ENCODE data around the gene CEP135. TPM values are rescaled to one million over a fixed set of nuclear protein-coding genes. Genes with fewer than 3 reads are reported as not detected.

The CEP135 gene
- total RNA-seq, 1 donor from 2014 or later: 14.8 TPM

DNA sequence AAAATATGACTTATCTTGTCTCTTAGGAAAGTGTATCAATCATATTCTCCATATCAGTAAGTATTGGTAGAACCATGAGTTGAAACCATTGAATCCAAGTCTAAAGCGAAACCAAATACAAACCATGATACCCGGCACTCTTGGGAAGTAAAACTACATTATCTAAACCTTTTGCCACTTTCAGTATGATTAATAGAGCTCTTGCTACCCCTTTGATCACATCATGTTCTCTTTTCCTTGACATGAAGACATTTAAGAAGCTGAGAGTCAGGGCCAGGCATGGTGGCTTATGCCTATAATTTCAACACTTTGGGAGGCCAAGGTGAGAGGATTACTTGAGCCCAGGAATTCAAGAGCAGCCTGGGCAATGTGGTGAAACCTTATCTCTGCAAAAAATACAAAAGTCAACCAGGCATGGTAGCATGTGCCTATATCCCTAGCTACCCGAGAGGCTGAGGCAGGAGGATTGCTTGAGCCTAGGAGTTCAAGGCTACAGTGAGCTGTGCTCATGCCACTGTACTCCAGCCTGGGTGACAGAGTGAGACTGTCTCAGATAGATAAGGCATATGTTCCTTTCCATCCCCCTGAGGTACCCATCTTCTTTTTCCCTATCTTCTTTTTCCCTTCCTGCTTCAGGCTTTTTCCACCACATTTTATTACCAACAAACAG, 45.4 kb downstream of the CEP135 start:
- Mint-ChIP-seq H3K27me3 (ENCODE audit: unreplicated experiment) (no peaks in the 10 kb centered on the region), H3K9me3 (ENCODE audit: unreplicated experiment) (no peaks in the 10 kb centered on the region), H3K4me3 (ENCODE audit: unreplicated experiment) (no peak overlapping the region), H3K36me3 (ENCODE audit: low read depth, unreplicated experiment) (peaks cover 10% of the 10 kb centered on the region), H3K27ac (ENCODE audit: unreplicated experiment) (no peak overlapping the region), H3K4me1 (ENCODE audit: unreplicated experiment) (no peaks in the 10 kb centered on the region)
- no peak for TF ChIP-seq CTCF (IDR thresholded peaks at IDR 0.05; ENCODE audit: unreplicated experiment)
- no peak for DNase-seq (ENCODE audit: low spot score)

- no peaks in the 10 kb centered on the region for H3K4me1 Mint-ChIP-seq (ENCODE audit: unreplicated experiment)
- no peaks in the 10 kb centered on the region for H3K27me3 Mint-ChIP-seq (ENCODE audit: unreplicated experiment)
- peaks cover 20% of the 10 kb centered on the region for H3K36me3 Mint-ChIP-seq (ENCODE audit: low read depth, unreplicated experiment)
- H3K27ac Mint-ChIP-seq (ENCODE audit: unreplicated experiment): no peak overlapping the region
- TF ChIP-seq CTCF (IDR thresholded peaks at IDR 0.05; ENCODE audit: unreplicated experiment): no peak
- H3K4me3 Mint-ChIP-seq (ENCODE audit: unreplicated experiment): no peak overlapping the region
- no peaks in the 10 kb centered on the region for H3K9me3 Mint-ChIP-seq (ENCODE audit: unreplicated experiment)
- no peak for DNase-seq (ENCODE audit: low spot score)
Measured at GRCh38 chr4:55996646-55997045, 47.9 kb downstream of the CEP135 start.

GRCh38 chr4:56003606-56004005, 54.9 kb downstream of the CEP135 start:
- Mint-ChIP-seq H3K9me3 (ENCODE audit: unreplicated experiment) (no peaks in the 10 kb centered on the region), H3K27ac (ENCODE audit: unreplicated experiment) (no peak overlapping the region), H3K4me1 (ENCODE audit: unreplicated experiment) (no peaks in the 10 kb centered on the region), H3K4me3 (ENCODE audit: unreplicated experiment) (no peak overlapping the region), H3K27me3 (ENCODE audit: unreplicated experiment) (no peaks in the 10 kb centered on the region), H3K36me3 (ENCODE audit: low read depth, unreplicated experiment) (peaks cover 14% of the 10 kb centered on the region)
- TF ChIP-seq CTCF (IDR thresholded peaks at IDR 0.05; ENCODE audit: unreplicated experiment): no peak
- DNase-seq (ENCODE audit: low spot score): no peak

DNA sequence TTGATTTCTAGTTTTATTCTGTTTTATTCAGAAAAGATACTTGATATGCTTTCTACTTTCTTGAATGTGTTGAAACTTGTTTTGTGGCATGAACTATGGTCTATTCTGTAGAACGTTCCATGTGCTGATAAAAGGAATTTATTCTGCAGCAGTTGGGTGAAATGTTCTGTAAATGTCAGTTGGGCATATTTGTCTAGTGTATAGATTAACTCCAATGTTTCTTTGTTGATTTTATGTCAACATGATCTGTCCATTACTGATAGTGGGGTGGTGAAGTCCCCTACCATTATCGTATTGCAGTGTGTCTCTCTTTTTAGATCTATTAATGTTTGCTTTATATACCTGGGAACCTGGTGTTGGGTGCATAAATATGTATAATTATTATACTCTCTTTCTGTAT, 55.5 kb downstream of the CEP135 start:
- no peaks in the 10 kb centered on the region for H3K9me3 Mint-ChIP-seq (ENCODE audit: unreplicated experiment)
- H3K27ac Mint-ChIP-seq (ENCODE audit: unreplicated experiment): no peak overlapping the region
- peaks cover 13% of the 10 kb centered on the region for H3K36me3 Mint-ChIP-seq (ENCODE audit: low read depth, unreplicated experiment)
- no peaks in the 10 kb centered on the region for H3K4me1 Mint-ChIP-seq (ENCODE audit: unreplicated experiment)
- no peak for TF ChIP-seq CTCF (IDR thresholded peaks at IDR 0.05; ENCODE audit: unreplicated experiment)
- no peak overlapping the region for H3K4me3 Mint-ChIP-seq (ENCODE audit: unreplicated experiment)
- no peak for DNase-seq (ENCODE audit: low spot score)
- H3K27me3 Mint-ChIP-seq (ENCODE audit: unreplicated experiment): no peaks in the 10 kb centered on the region

GRCh38 chr4:56007154-56007553, 58.4 kb downstream of the CEP135 start:
- no peak for DNase-seq (ENCODE audit: low spot score)
- no peak overlapping the region for H3K4me3 Mint-ChIP-seq (ENCODE audit: unreplicated experiment)
- H3K36me3 Mint-ChIP-seq (ENCODE audit: low read depth, unreplicated experiment): peaks cover 8% of the 10 kb centered on the region

More at GRCh38 chr4:56007154-56007553, 58.4 kb downstream of the CEP135 start:
- H3K27ac Mint-ChIP-seq (ENCODE audit: unreplicated experiment): no peak overlapping the region
- H3K4me1 Mint-ChIP-seq (ENCODE audit: unreplicated experiment): no peaks in the 10 kb centered on the region
- H3K9me3 Mint-ChIP-seq (ENCODE audit: unreplicated experiment): no peaks in the 10 kb centered on the region
- no peak for TF ChIP-seq CTCF (IDR thresholded peaks at IDR 0.05; ENCODE audit: unreplicated experiment)
- H3K27me3 Mint-ChIP-seq (ENCODE audit: unreplicated experiment): no peaks in the 10 kb centered on the region

Measured in endothelial cell (in vitro differentiated cells).